PC-3 (cell line): ENCODE measurements around the gene PAK3.

Source experiments
- CTCF ChIP-seq: fragments of 300-600 bp; sonication (generic); conservative IDR thresholded peaks from 2 replicates; pipeline ENCODE4 v1.5.1; 2017; ENCODE audit warnings: antibody characterized with exemption, low read depth, mild to moderate bottlenecking, low read length
- EZH2 ChIP-seq: fragments of 300-600 bp; sonication (generic); IDR thresholded peaks from one replicate; pipeline ENCODE4 v1.6.1; 2017; ENCODE audit warnings: antibody characterized with exemption, mild to moderate bottlenecking, low read length; ENCODE audit not compliant: unreplicated experiment
- EZH2phosphoT487 ChIP-seq: fragments of 300-600 bp; sonication (generic); IDR thresholded peaks from 2 replicates; pipeline ENCODE4 v1.6.1; 2018; ENCODE audit warnings: mild to moderate bottlenecking, antibody characterized with exemption, low read length, borderline replicate concordance

DNA sequence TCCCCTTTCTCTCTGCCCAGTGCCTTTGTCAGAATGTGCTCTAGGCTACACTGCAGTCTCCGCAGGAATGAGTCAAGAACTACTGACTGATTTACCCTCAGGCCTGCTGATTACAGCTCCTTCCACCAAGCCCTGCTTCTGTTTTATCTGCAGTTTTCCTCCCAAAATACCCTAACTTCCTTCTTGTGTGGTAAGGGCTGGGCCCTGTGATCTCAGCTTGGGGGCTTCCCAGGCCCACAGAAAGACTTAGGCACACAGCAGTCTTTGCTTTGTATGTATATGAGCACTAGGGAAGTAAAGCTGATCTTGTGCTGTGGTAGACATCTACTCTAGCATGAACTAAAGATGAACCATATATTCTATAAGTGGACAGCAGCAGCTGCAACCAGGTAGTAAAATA is 18.8 kb downstream of the PAK3 start:
- TF ChIP-seq CTCF: no peak
- TF ChIP-seq EZH2phosphoT487: no peak
- no peak for TF ChIP-seq EZH2
